Left kidney (tissue), 1 donor: Measurements from ENCODE around the gene CTLA4. TPM values are rescaled to one million over a fixed set of nuclear protein-coding genes. Genes with fewer than 3 reads are reported as not detected.

Experiments used
- polyA plus RNA-seq: library from polyadenylated mRNA; unstranded; fragments of 120-200 nt; gene quantifications from one replicate; pipeline ENCODE4 v1.2.1, GENCODE V29; 2013; ENCODE audit not compliant: insufficient read length

The CTLA4 gene
- polyA plus RNA-seq, 1 donor, result not detected

Other genes starting within 250 kb of the CTLA4 start
- gene CD28, start 161.1 kb upstream of the CTLA4 start, polyA plus RNA-seq, result 1.9 TPM
- gene ICOS, start 69.0 kb downstream of the CTLA4 start, polyA plus RNA-seq, result not detected